ENCODE results near the gene SLC35E1.

- TF ChIP-seq CTCF (IDR thresholded peaks at IDR 0.05) (no peak), POLR2A (IDR thresholded peaks at IDR 0.05) (no peak)
Observed at GRCh38 chr19:16620584-16620983, 48.4 kb upstream of the SLC35E1 start.

Data from vagina (tissue), 2 donors.